ENCODE measurements around the gene ZNF841. TPM values are rescaled to one million over a fixed set of nuclear protein-coding genes. Genes with fewer than 3 reads are reported as not detected.

ZNF841 gene
- total RNA-seq, 1 experiment from 2014 or later: 23.3 TPM

DNA sequence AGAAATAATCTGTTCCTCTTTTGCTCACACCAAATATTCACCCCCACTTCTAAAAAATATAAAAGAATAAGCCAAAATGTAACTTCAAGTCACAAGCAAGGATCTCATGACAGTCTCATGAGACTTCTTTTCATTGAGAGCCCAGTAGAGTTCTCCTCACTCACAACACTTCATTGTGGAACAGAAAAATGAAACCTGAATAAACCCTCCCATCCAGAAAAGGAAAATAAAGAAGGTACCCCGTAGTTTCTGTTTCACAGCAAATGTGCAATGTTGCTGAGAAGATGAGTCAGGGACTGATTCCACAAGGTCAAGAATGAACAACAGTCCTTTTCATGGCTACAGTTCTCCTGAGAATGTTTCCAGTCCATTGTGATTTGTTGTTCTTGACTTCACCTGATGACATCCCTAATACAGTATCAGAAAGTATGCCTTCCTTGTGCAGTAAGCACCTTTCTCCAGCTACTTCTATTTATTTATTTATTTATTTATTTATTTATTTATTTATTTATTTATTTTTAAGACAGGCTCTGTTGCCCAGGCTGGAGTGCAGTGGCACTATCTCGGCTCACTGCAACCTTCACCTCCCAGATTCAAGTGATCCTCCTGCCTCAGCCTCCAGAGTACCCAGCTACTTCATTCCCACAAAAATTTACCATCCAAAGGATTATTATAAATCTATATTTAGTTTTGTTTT, 6.4 kb upstream of the ZNF841 start:
- no peaks in the 10 kb centered on the region for H3K4me1 ChIP-seq (ENCODE audit: insufficient read depth, low read length)
- no peak overlapping the region for H4K91ac ChIP-seq (ENCODE audit: insufficient read length, low read depth, low read length)
- H4K8ac ChIP-seq (replicated peaks; ENCODE audit: insufficient read length, low read depth, low read length): no peak overlapping the region
- TF ChIP-seq, protein P1, sequence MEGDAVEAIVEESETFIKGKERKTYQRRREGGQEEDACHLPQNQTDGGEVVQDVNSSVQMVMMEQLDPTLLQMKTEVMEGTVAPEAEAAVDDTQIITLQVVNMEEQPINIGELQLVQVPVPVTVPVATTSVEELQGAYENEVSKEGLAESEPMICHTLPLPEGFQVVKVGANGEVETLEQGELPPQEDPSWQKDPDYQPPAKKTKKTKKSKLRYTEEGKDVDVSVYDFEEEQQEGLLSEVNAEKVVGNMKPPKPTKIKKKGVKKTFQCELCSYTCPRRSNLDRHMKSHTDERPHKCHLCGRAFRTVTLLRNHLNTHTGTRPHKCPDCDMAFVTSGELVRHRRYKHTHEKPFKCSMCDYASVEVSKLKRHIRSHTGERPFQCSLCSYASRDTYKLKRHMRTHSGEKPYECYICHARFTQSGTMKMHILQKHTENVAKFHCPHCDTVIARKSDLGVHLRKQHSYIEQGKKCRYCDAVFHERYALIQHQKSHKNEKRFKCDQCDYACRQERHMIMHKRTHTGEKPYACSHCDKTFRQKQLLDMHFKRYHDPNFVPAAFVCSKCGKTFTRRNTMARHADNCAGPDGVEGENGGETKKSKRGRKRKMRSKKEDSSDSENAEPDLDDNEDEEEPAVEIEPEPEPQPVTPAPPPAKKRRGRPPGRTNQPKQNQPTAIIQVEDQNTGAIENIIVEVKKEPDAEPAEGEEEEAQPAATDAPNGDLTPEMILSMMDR (conservative IDR thresholded peaks at IDR 0.05): no peak
- no peaks in the 10 kb centered on the region for H3K27me3 ChIP-seq (ENCODE audit: insufficient read depth, low read length)
- H3K27me3 Mint-ChIP-seq (ENCODE audit: low read depth): peaks cover 3% of the 10 kb centered on the region; the same call in 1 of the 2 replicates
- H3K79me2 ChIP-seq (ENCODE audit: insufficient read depth, low read length): no peaks in the 10 kb centered on the region
- DNase-seq: no peak
- no peak overlapping the region for H3K27ac ChIP-seq (ENCODE audit: insufficient read length, low read depth, low read length)
- no peaks in the 10 kb centered on the region for H3K79me1 ChIP-seq (ENCODE audit: insufficient read depth, low read depth, low read length, poor library complexity, severe bottlenecking)
- H3K4me1 Mint-ChIP-seq: no peaks in the 10 kb centered on the region
- H2AK5ac ChIP-seq (ENCODE audit: insufficient read length, low read length): no peak overlapping the region
- peaks cover 58% of the 10 kb centered on the region for H3K9me3 ChIP-seq (ENCODE audit: control insufficient read depth, low read depth, low read length)
- H3K14ac ChIP-seq (ENCODE audit: insufficient read depth, low read length): no peak overlapping the region
- H2BK12ac ChIP-seq (ENCODE audit: insufficient read length, low read depth, low read length): no peak overlapping the region
- no peak overlapping the region for H2BK15ac ChIP-seq (ENCODE audit: low read depth, low read length)
- no peak overlapping the region for H3K4me2 ChIP-seq (ENCODE audit: insufficient read depth, insufficient read length, low read length)
- H3K18ac ChIP-seq (ENCODE audit: insufficient read length, low read depth, low read length): no peak overlapping the region
- H3K4ac ChIP-seq (ENCODE audit: low read depth, low read length): no peak overlapping the region
- H3K56ac ChIP-seq (ENCODE audit: insufficient read length, low read depth, low read length): no peak overlapping the region
- H4K5ac ChIP-seq (ENCODE audit: insufficient read length, low read depth, low read length): no peak overlapping the region
- no peak overlapping the region for H2BK120ac ChIP-seq (ENCODE audit: low read depth, low read length, poor library complexity, severe bottlenecking)
- no peak overlapping the region for H3K23ac ChIP-seq (ENCODE audit: insufficient read length, low read depth, low read length)
- no peak overlapping the region for H3K27ac Mint-ChIP-seq
- no peak overlapping the region for H3K4me3 Mint-ChIP-seq
- H2BK20ac ChIP-seq (ENCODE audit: low read depth, low read length, poor library complexity, severe bottlenecking): no peak overlapping the region
- no peak overlapping the region for H3T11ph ChIP-seq (ENCODE audit: low read length)
- peaks cover 72 to 77% of the 10 kb centered on the region in 2 experiments for H3K9me3 Mint-ChIP-seq
- WGBS (ENCODE audit: extremely low coverage, insufficient read length, low lambda C conversion rate): no CpG with 5 or more reads among the region's 2 CpGs
- H4K20me1 ChIP-seq (ENCODE audit: control insufficient read depth, insufficient read depth, insufficient read length): no peaks in the 10 kb centered on the region
- no peak overlapping the region for H3K9ac ChIP-seq (ENCODE audit: extremely low read depth, insufficient read length, low read length)
- no peaks in the 10 kb centered on the region for H3K23me2 ChIP-seq (ENCODE audit: insufficient read length, low read depth, low read length, poor library complexity, severe bottlenecking)
- no peak overlapping the region for H2AFZ ChIP-seq (ENCODE audit: low read length)
- no peak overlapping the region for H2BK5ac ChIP-seq (ENCODE audit: insufficient read length, low read length)
- peaks cover 3 to 26% (median 4%) of the 10 kb centered on the region in 3 experiments; a peak in 5 of 7 replicates for H3K36me3 Mint-ChIP-seq (ENCODE audit: insufficient read depth in 1 of 3, low read depth in 3 of 3)

Measured in H9 (cell line).